Measurements from ENCODE around the gene ERCC6L. TPM values are rescaled to one million over a fixed set of nuclear protein-coding genes. Genes with fewer than 3 reads are reported as not detected.

The ERCC6L gene
- total and polyA plus RNA-seq, 2 donors (not counting 1 experiment from before 2014, with no cell fraction given) = 0.34 to 0.61 TPM

DNA sequence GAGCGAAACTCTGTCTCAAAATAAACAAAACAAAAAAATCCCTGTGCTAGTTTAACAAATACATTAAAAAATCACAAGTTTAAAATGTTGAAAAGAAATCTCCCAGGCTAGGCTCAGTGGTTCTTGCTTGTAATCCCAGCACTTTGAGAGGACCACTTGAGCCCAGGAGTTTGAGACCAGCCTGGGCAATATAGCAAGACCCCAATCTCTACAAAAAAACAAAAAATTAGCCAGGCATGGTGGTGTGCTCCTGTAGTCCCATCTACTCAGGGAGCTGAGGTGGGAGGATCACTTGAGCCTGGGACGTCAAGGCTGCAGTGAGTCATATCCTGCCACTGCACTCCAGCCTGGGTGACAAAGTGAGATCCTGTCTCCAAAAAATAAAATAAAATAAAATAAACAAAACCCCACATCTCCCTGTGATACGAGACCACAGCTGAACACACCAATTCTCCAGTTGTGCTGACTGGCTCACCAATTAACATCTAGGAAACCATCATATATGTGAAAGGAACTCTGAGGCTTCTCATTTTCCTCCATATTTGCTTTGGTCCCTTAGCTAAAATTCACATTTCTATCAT is 30.9 kb upstream of the ERCC6L start:
- H3K27ac ChIP-seq (ENCODE audit: low read length in 2 of 2) = no peak overlapping the region
- H3K36me3 ChIP-seq (replicated peaks in 1 of 2; ENCODE audit: control extremely low read depth in 1 of 2, control insufficient read depth in 1 of 2, extremely low read depth in 1 of 2, insufficient read depth in 2 of 2, low read length in 1 of 2) = peaks cover 0 to 37% of the 10 kb centered on the region in 2 experiments
- H3K79me2 ChIP-seq (ENCODE audit: control insufficient read depth, insufficient read depth, low read length) = no peaks in the 10 kb centered on the region
- no peaks in the 10 kb centered on the region for H3K9me3 ChIP-seq (ENCODE audit: control extremely low read depth in 1 of 3, control insufficient read depth in 2 of 3, insufficient read depth in 1 of 3, low read length in 2 of 3)
- H3K4me2 ChIP-seq (replicated peaks; ENCODE audit: low read depth, low read length, poor library complexity, severe bottlenecking) = no peak overlapping the region
- H3K27me3 ChIP-seq (replicated peaks in 1 of 4; ENCODE audit: control extremely low read depth in 1 of 4, control insufficient read depth in 3 of 4, insufficient read depth in 4 of 4, low read length in 3 of 4) = no peaks in the 10 kb centered on the region
- intact Hi-C loops (cut with micrococcal nuclease) = no loop called here
- H3K4me3 ChIP-seq (ENCODE audit: control extremely low read depth in 1 of 5, extremely low read depth in 1 of 5, insufficient read depth in 1 of 5, low read depth in 2 of 5, low read length in 4 of 5) = no peak overlapping the region
- Mint-ChIP-seq H3K9me3 (ENCODE audit: insufficient read depth) (no peaks in the 10 kb centered on the region), H3K4me3 (no peak overlapping the region), H3K27ac (no peak overlapping the region), H3K4me1 (peaks cover 15% of the 10 kb centered on the region), H3K27me3 (no peaks in the 10 kb centered on the region)
- ChIA-PET CTCF (interaction anchor here (1.3 kb wide), 1 partner anchor 25 kb away, joined by 4 read pairs; no protein-coding TSS in a partner anchor), POLR2A (no interaction called here)
- no peaks in the 10 kb centered on the region for H4K20me1 ChIP-seq (ENCODE audit: control insufficient read depth, insufficient read depth, low read length, poor library complexity, severe bottlenecking)
- DNase-seq (no peak), ATAC-seq (ENCODE audit: low read depth) (no peak)
- H2AFZ ChIP-seq (ENCODE audit: insufficient read depth, low read depth, low read length, poor library complexity, severe bottlenecking) = no peak overlapping the region
- peaks cover 0 to under 1% of the 10 kb centered on the region in 2 donors for H3K4me1 ChIP-seq (ENCODE audit: control insufficient read depth in 2 of 2, insufficient read depth in 2 of 2, low read length in 2 of 2)
- TF ChIP-seq CTCF (IDR thresholded peaks at IDR 0.05) (no peak), EZH2 (IDR thresholded peaks at IDR 0.05; ENCODE audit: borderline replicate concordance, insufficient read depth, low read depth, low read length, poor library complexity, severe bottlenecking) (no peak)
- no peak overlapping the region for H3K9ac ChIP-seq (ENCODE audit: low read length)
- no CpG with 5 or more reads among the region's 3 CpGs for WGBS (ENCODE audit: insufficient coverage)

GRCh38 chrX:72268597-72269365 is 30.0 kb upstream of the ERCC6L start:
- Histone ChIP-seq H3K27me3 (replicated peaks in 1 of 4; ENCODE audit: control extremely low read depth in 1 of 4, control insufficient read depth in 3 of 4, insufficient read depth in 4 of 4, low read length in 3 of 4) (no peaks in the 10 kb centered on the region), H3K4me2 (replicated peaks; ENCODE audit: low read depth, low read length, poor library complexity, severe bottlenecking) (no peak overlapping the region), H2AFZ (ENCODE audit: insufficient read depth, low read depth, low read length, poor library complexity, severe bottlenecking) (no peak overlapping the region), H3K9ac (ENCODE audit: low read length) (no peak overlapping the region), H3K9me3 (ENCODE audit: control extremely low read depth in 1 of 3, control insufficient read depth in 2 of 3, insufficient read depth in 1 of 3, low read length in 2 of 3) (no peaks in the 10 kb centered on the region), H3K79me2 (ENCODE audit: control insufficient read depth, insufficient read depth, low read length) (no peaks in the 10 kb centered on the region), H3K4me1 (ENCODE audit: control insufficient read depth in 2 of 2, insufficient read depth in 2 of 2, low read length in 2 of 2) (no peaks in the 10 kb centered on the region), H3K36me3 (replicated peaks in 1 of 2; ENCODE audit: control extremely low read depth in 1 of 2, control insufficient read depth in 1 of 2, extremely low read depth in 1 of 2, insufficient read depth in 2 of 2, low read length in 1 of 2) (peaks cover 0 to 29% of the 10 kb centered on the region in 2 experiments), H3K27ac (ENCODE audit: low read length in 2 of 2) (no peak overlapping the region), H3K4me3 (ENCODE audit: control extremely low read depth in 1 of 5, extremely low read depth in 1 of 5, insufficient read depth in 1 of 5, low read depth in 2 of 5, low read length in 4 of 5) (no peak overlapping the region), H4K20me1 (ENCODE audit: control insufficient read depth, insufficient read depth, low read length, poor library complexity, severe bottlenecking) (no peaks in the 10 kb centered on the region)
- ATAC-seq (ENCODE audit: low read depth) (no peak), DNase-seq (no peak)
- POLR2A ChIA-PET = interaction anchor here (0.5 kb wide), 1 partner anchor 9 kb away, joined by 3 read pairs; no protein-coding TSS in a partner anchor
- Mint-ChIP-seq H3K9me3 (ENCODE audit: insufficient read depth) (no peaks in the 10 kb centered on the region), H3K4me1 (peaks cover 7% of the 10 kb centered on the region), H3K4me3 (no peak overlapping the region), H3K27ac (no peak overlapping the region), H3K27me3 (no peaks in the 10 kb centered on the region)
- TF ChIP-seq EZH2 (IDR thresholded peaks at IDR 0.05; ENCODE audit: borderline replicate concordance, insufficient read depth, low read depth, low read length, poor library complexity, severe bottlenecking) = no peak
- TF ChIP-seq CTCF (IDR thresholded peaks at IDR 0.05) = no peak
- no CpG with 5 or more reads among the region's 2 CpGs for WGBS (ENCODE audit: insufficient coverage)
- CTCF ChIA-PET = interaction anchor here (0.9 to 1.3 kb wide), 2 partner anchors 24 to 108 kb away, joined by 3 to 4 read pairs; no protein-coding TSS in a partner anchor
- intact Hi-C loops (cut with micrococcal nuclease) = no loop called here
